Measurements from ENCODE around the gene CAPN8.
"Not testable (repeated sequence)": the region's sequence is repeated elsewhere in the genome, so short reads cannot be mapped to it uniquely, and the experiment has no call there.

CAPN8 gene

GRCh38 chr1:223534677-223535076 is 130.8 kb downstream of the CAPN8 start:
- no peak for DNase-seq (ENCODE audit: low read depth in 4 of 4, low spot score in 1 of 4)

GRCh38 chr1:223533708-223534107 is 131.8 kb downstream of the CAPN8 start:
- DNase-seq (ENCODE audit: low read depth in 4 of 4, low spot score in 1 of 4) = no peak

GRCh38 chr1:223531742-223532341 is 133.7 kb downstream of the CAPN8 start:
- peak in 2 of 4 experiments; percentile 20 to 23 for DNase-seq (ENCODE audit: low read depth in 4 of 4, low spot score in 1 of 4)

GRCh38 chr1:223525957-223526356 is 139.5 kb downstream of the CAPN8 start:
- DNase-seq (ENCODE audit: low read depth in 4 of 4, low spot score in 1 of 4) = no peak

GRCh38 chr1:223525546-223525945 is 140.0 kb downstream of the CAPN8 start:
- DNase-seq (ENCODE audit: low read depth in 4 of 4, low spot score in 1 of 4) = no peak

GRCh38 chr1:223524930-223525451 is 140.5 kb downstream of the CAPN8 start:
- DNase-seq (ENCODE audit: low read depth in 4 of 4, low spot score in 1 of 4) = no peak

- no peak for DNase-seq (ENCODE audit: low read depth in 4 of 4, low spot score in 1 of 4)
These were observed 144.4 kb downstream of the CAPN8 start for GRCh38 chr1:223521150-223521549.

GRCh38 chr1:223520200-223520599 is 145.3 kb downstream of the CAPN8 start:
- no peak for DNase-seq (ENCODE audit: low read depth in 4 of 4, low spot score in 1 of 4)

GRCh38 chr1:223519116-223519515 is 146.4 kb downstream of the CAPN8 start:
- DNase-seq (ENCODE audit: low read depth in 4 of 4, low spot score in 1 of 4) = no peak

GRCh38 chr1:223518553-223518952 is 146.9 kb downstream of the CAPN8 start:
- DNase-seq (ENCODE audit: low read depth in 4 of 4, low spot score in 1 of 4) = not testable (repeated sequence)

GRCh38 chr1:223515926-223516325 is 149.6 kb downstream of the CAPN8 start:
- no peak for DNase-seq (ENCODE audit: low read depth in 4 of 4, low spot score in 1 of 4)

- DNase-seq (ENCODE audit: low read depth in 4 of 4, low spot score in 1 of 4) = no peak
These were observed 150.1 kb downstream of the CAPN8 start for GRCh38 chr1:223515421-223515820.

GRCh38 chr1:223514644-223515043 is 150.9 kb downstream of the CAPN8 start:
- no peak for DNase-seq (ENCODE audit: low read depth in 4 of 4, low spot score in 1 of 4)

- DNase-seq (ENCODE audit: low read depth in 4 of 4, low spot score in 1 of 4) = no peak
These were observed 152.2 kb downstream of the CAPN8 start for GRCh38 chr1:223513309-223513708.

GRCh38 chr1:223512057-223512456 is 153.4 kb downstream of the CAPN8 start:
- no peak for DNase-seq (ENCODE audit: low read depth in 4 of 4, low spot score in 1 of 4)

GRCh38 chr1:223508796-223509195 is 156.7 kb downstream of the CAPN8 start:
- no peak for DNase-seq (ENCODE audit: low read depth in 4 of 4, low spot score in 1 of 4)

GRCh38 chr1:223504741-223505140 is 160.8 kb downstream of the CAPN8 start:
- no peak for DNase-seq (ENCODE audit: low read depth in 4 of 4, low spot score in 1 of 4)

- no peak for DNase-seq (ENCODE audit: low read depth in 4 of 4, low spot score in 1 of 4)
These were observed 162.2 kb downstream of the CAPN8 start for GRCh38 chr1:223503348-223503747.

GRCh38 chr1:223500560-223501425 is 164.7 kb downstream of the CAPN8 start:
- DNase-seq (ENCODE audit: low read depth in 4 of 4, low spot score in 1 of 4) = no peak

- DNase-seq (ENCODE audit: low read depth in 4 of 4, low spot score in 1 of 4) = no peak
These were observed 168.6 kb downstream of the CAPN8 start for GRCh38 chr1:223496883-223497282.

GRCh38 chr1:223494926-223495645 is 170.4 kb downstream of the CAPN8 start:
- DNase-seq (ENCODE audit: low read depth in 4 of 4, low spot score in 1 of 4) = no peak

- no peak for DNase-seq (ENCODE audit: low read depth in 4 of 4, low spot score in 1 of 4)
These were observed 173.5 kb downstream of the CAPN8 start for GRCh38 chr1:223492044-223492443.
